SU-DHL-6 (cell line): ENCODE results near the gene TECPR2.

Source experiments
- CTCF ChIP-seq: fragments of 200-600 bp; sonication (generic); IDR thresholded peaks from one replicate; pipeline ENCODE4 v1.5.1; 2017; ENCODE audit warnings: antibody characterized with exemption, mild to moderate bottlenecking, low read length, moderate library complexity; ENCODE audit not compliant: insufficient read depth, poor library complexity, severe bottlenecking
- EZH2phosphoT487 ChIP-seq: fragments of 200-600 bp; sonication (generic), shearing (Covaris generic); conservative IDR thresholded peaks from 2 replicates; pipeline ENCODE4 v1.6.1; 2018; ENCODE audit warnings: mild to moderate bottlenecking, antibody characterized with exemption, low read length, moderate library complexity, mixed read lengths

- no peak for TF ChIP-seq CTCF
- no peak for TF ChIP-seq EZH2phosphoT487
Measured at GRCh38 chr14:102351023-102351422, 11.7 kb upstream of the TECPR2 start.
